ENCODE measurements around the gene PPP2R2D.
"Not testable (repeated sequence)": the region's sequence is repeated elsewhere in the genome, so short reads cannot be mapped to it uniquely, and the experiment has no call there.

Gene PPP2R2D

DNA sequence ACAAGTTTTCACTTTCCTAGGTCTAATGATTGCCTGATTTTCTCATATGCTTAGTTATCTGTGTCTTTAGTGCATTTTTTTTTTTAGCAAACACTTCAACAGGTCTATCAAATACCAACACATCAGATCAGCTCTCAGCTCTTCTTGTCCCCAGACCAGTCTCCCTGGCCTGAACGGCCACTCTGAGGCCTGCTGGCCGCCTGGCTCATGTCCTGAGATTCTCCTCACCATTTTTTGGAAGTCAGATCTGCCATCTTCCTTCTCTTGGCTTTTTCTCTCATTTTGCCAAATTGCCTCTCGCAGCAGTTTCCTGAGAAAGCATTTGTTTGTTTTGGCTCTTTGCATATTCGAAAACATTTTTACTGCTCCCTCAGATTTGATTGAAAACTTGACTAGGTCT lies 29.3 kb downstream of the PPP2R2D start:
- DNase-seq, result no peak

DNA sequence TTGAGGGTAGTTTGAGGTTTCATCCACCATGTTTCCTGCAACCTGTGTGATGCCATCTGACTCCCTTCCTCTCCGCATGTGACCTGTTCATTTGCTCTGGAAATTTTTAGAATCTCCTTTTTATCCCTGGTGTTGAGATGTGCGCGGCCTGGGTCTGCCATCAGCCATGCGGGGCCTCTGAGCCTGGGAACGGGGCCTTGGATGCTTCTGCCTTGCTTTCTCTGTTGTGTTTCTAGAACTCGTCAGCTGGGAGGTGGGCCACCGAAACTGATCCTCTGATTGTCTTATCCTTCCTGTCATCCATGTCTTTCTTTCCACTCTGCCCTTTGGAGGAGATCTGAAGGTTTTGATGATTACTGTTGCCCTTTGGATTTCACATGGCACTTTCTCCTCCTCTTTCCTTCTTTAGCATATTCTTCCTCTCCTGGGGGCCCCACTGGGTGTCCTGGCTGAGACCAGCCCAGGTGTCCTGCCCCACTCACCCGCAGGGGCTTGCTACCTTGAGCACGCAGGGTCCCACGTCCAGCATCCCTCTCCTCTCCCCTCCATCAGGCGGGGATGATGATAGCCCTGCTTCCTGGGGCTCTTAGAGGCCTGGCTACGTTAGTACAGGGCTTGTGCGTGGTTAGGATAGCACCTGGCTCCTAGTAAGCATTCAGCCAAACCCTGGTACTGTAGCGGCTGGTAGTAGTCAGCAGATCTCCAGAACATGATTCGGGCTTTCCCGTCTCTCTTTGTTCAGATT lies 29.9 kb downstream of the PPP2R2D start:
- DNase-seq, result no peak

DNA sequence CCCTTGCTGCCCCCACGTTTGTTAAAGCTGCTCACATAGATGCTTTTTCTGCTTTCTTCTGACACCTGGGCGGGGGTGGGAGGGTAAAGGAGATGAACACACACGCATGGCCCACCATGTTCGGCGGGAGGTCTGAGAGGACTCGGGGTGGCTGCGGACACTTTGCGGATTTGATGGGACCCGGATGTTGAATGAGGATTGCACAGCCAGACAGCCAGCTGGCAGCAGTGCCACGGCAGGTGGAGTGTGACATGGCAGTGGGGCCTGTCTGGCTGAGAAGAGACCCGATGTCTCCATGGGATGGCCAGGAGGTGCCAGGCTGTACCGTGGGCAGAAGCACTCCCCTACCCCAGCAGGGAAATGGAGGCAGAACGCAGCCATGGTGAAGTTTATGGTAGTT lies 31.2 kb downstream of the PPP2R2D start:
- DNase-seq, result no peak

DNA sequence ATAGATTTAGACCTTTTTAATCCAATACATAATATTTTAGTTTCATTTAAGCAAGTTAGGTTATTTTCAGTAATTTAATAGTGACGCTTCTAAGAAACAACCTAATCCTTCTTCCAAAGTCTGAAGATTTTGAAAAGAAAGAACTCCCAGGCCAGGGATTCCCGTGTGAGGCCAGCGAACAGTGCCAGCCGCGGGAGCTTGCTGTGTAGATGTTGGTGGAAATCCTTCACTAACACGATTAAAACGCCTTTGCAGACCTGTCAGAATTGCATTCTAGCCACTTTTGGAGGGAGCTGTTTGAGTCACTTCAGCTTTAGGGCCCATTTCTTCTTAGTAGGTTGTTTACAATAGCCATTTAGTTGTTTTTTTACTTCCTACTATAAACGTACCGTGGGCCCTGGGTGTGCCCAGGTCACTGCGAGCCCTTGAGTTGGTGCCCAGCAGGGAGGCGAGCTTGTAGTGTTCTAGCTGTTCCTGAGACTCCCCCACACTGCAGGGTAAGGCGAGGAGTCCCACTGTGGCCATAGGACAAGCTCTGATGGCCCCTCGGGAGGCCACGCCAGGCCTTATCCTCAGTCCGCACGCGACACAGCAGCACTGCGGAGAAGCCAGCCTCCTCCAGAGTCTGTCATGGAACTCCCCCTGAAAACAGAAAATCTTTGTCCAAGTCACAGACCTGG lies 32.3 kb downstream of the PPP2R2D start:
- DNase-seq, result no peak

DNA sequence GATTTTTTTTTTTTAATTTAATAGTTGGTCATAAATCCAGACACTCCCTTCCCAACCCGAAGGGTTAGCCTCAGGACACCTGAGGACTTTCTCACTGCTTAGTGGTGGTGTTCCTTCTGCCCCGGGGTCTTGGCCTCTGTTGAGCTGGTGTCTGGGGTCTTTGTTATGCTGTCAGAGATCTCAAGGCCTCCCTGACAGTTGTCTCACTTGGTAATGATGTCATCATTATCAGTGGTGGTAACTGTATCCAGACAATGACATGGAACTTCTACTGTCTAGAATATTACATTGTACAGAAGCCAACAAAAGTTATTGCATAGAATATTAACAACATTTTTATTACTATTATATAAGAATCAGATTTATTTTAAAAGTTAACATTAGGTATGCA lies 32.9 kb downstream of the PPP2R2D start:
- DNase-seq, result no peak

DNA sequence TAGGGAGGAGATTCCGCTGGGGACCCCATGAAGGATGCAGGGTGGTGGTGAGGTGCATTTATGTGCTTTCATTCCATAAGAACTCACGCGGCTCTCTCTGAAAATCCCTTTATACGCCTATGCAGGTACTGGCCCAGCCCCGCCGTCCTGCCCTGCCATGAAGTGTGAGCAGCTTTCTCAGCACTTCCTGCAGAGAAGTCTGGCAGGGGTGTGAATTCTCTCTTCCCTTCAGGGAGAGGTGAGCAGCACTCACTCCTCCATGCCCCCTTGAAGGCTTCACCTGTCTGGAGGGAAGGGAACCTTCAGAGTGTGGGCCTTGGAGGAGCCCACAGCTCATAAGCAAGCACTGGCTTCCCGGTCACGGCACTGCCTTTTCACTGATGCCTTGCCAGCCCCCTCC lies 34.0 kb downstream of the PPP2R2D start:
- DNase-seq, result no peak

DNA sequence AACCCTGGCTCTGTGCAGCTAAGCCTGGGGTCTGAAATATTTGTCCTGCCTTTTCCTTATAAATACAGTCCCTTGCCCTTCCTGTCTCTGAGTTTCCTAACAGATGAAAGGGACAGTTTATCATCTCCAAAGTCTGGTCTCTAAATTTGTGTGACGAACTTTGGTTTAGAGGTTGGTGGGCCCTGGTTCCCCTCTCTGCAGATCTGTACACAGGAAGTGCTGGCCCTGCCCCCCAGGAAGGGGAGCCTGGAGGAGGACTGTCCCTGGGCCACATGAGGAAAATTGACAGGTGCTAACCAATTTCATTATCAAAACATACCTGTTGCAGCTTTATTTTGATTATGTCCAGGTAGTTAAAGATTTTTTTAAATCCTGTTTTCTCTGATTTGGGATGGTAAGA lies 34.5 kb downstream of the PPP2R2D start:
- DNase-seq, result no peak

DNA sequence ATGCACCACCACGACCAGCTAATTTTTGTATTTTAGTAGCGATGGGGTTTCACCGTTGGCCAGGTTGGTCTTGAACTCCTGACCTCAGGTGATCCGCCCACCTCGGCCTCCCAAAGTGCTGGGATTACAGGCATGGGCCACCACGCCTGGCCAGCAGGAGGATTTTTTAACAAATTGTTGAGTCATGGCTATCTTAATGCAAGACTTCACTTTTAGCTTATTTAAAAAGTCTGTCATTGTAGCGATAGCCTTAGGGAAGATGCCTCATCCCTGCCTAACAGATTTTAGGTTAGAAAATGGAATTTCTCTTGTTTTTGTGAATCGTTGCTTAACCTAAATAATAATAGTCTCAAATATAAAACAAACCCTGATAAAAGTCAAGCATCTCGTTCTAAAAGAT lies 35.5 kb downstream of the PPP2R2D start:
- no peak for DNase-seq

DNA sequence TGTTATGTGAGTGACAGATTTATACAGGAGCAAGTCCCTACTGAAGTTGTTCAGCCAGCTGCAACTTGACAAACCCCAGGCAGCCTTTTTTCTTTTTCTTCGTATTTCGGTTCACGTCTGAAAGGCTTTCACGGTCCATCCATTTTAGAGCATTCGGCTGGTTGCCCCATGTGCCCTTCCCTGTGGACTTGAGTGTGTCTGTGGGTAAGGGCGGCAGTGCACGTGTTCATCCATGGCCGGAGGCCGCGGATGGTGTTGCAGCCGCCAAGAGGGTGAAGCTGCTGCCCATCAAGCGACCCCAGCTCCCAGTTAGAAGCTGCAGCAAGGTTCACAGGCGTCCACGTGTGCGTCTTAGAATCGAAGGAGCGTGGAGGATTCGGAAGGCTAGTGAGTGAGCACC lies 35.9 kb downstream of the PPP2R2D start:
- DNase-seq, result no peak

DNA sequence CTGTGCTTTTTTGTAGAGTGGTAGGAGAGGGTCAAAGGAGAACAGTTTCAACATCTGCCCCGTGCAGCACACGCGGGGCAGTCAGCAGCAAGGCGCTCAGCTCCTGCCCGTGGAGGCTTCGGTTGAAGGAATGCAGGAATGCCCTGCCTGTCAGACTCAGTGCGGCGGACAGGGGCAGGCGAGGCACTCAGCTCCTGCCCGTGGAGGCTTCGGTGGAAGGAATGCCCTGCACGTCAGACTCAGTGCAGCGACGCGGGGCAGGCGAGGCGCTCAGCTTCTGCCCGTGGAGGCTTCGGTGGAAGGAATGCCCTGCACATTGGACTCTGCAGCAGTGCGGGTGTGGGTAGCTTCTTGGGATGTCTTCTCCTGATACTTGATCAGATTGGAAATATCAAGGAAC lies 37.0 kb downstream of the PPP2R2D start:
- no peak for DNase-seq

DNA sequence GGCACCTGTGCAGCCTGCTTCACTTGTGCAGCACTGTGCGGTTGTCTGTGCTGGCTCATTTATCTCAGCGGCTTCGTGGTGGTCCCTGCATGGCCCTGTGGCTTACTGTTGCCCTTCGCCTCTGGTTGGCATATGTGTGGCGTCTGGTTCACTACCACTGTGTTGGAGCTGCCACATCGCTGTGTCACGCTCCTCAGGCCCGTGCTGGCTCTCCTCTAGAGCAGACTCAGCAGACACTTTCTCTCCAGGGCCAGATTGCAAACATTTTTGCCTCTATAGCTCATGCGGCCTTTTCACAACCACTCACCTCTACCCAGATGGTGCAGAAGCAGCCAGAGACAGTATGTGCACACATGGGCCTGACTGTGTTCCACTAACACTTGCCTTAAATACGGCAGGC lies 37.9 kb downstream of the PPP2R2D start:
- no peak for DNase-seq

DNA sequence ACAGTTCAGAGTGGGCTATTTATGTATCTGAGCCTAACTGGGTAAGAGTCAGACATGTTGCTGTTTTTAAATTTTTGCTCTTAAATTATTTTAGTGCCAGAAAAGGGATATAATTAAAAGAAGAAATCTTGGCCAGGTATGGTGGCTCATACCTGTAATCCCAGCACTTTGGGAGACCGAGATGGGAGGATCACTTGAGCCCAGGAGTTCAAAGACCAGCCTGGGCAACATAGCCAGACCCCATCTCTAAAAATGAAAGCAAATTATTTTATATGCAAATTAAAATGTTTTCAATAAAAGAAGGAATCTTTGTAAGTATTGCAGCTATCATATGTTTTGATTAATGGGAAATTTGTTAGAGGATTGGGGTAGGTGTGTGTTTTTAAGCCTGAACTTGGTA lies 41.6 kb downstream of the PPP2R2D start:
- DNase-seq, result no peak

DNA sequence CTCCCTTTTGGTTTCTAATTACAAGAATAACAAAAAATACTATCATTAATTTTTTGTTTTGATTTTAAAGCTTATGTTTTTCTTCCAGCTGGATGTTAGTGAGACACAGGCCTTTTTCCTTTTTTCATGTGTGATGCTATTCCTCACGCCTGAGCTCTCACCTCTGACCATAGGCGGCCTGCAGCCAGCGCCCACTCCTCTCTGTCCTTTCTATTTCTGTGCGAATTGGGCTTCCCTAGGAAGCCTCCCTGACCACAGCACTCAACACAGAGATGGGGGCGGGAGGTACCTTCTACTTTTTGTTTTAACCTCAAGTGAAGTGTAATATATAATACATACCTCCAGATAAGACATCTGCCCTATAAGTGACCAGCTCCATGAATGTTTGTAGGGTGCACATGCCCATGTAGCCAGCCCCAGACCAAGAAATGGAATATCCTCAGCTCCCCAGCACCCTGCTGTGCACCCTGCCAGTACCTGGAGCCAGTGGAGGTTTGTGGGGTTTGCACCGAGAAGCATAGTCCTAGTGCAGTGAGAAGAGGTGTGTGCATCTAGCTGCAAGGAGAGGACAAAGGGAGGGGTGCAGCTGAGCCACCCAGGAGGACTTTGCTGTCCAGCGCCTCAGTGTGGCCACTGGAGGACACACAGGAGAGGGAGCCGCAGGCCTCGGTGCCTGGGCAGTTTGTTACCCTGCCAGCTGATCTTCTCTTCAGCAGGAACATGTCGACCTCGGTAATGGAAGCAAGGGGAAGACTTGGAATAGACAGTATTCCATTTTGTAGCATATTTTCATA lies 42.4 kb downstream of the PPP2R2D start:
- no peak for DNase-seq

DNA sequence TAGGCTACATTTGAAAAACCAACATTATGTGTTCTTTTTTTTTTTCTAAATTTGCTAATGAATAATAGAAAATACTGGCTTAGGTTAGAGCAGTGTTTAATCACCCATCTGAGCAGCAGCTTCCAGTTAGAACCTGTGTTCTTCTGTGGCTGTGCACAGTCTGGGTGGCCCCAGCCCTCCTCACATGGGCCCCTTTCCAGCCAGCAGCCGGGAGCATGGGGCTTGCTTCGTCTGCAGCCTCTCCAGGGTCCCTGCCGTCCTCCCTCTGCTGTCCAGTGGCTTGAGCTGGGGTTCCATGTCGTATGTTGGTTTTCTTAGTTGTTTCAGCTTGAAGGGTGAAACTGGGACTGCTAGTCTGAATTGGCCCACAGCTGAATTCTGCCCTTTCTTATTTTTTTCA lies 43.6 kb downstream of the PPP2R2D start:
- no peak for DNase-seq

DNA sequence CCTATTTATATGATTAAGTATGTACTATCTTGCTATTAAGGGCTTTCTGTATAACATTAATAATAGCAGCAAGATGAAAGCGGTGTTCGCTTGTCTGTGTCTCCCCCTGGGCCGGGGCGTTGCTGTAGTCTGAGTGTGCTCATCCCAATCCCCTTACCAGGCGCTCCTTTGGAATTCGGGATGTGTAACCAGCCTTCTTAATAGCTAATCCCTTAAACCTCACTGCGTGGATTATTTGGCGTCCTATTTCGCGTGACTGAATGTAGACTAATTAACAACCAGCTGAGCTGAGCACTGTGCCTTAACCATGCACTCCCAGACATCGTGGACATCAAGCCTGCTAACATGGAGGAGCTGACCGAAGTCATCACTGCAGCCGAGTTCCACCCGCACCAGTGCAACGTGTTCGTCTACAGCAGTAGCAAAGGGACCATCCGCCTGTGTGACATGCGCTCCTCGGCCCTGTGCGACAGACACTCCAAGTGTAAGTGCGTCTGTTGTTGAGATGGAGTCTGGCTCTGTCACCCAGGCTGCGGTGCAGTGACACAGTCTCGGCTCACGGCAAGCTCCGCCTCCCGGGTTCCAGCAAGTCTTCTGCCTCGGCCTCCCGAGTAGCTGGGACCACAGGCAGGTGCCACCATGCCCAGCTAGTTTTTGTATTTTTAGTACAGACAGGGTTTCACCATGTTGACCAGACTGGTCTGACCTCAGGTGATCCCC lies 44.3 kb downstream of the PPP2R2D start:
- DNase-seq, result no peak

DNA sequence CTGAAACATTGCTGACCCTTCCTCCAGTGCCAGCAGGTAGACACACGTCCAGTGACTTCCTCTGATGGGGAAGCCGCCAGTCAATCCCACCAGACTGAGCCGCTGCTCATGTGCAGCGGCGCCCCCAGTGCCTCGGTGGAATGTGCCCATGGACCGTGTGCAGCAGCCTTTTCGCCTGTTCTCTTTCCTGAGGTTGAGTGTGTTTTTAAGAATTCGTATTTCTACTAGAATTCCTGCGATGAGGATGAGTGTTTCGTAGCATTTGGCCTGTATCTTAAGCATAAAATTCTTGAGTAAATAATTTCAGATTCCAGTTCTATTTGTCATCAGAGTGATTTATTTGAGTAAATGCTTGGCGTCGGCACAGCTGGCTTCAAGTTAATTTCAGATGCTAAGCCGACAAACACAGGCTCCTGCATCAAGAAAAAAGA lies 45.5 kb downstream of the PPP2R2D start:
- DNase-seq, result no peak

DNA sequence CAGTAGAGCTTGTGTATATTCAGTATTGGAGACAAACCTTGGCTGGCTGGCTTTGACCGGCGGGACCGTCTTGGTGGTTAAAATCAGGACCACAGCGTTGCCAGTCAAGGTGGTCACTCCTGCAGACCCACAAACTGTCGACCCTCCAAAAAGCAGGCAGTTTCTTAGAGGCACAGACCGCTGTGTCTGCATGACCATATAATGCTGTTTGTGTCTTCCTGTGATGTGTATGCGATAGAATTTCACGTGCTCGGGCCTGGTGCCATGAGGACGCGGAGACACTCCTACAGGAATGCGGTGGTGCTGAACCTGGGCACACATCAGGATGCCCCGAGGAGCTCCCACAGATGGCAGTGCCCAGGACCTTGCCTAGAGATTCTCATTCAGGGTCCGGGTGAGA lies 46.1 kb downstream of the PPP2R2D start:
- DNase-seq, result no peak

DNA sequence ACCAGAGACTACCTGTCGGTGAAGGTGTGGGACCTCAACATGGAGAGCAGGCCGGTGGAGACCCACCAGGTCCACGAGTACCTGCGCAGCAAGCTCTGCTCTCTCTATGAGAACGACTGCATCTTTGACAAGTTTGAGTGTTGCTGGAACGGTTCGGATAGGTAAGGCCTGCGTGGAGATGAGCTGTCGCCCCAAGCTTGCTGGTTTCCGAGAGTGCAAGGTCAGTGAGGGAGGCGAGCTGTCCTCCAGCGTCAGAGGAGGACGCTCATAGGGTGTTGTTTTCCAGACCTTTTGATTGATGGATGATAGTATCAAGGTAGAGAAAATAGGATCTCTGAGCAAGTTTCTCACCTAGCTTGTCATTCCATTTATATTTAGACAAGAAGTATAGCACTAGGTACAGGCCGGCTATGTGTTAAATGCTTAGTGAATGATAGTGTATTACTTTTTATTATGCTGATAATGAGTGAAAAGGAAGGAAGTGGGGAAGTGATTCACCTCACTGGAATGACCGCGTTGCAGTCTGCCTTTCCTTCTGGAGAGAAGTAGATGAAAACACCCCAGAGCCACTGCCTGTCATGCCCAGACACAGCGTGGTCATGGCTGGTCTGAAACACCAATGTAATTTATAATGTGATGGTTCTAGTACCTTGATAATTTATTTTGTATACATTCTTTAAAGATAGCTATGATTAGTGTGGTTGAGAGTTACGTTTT lies 47.0 kb downstream of the PPP2R2D start:
- no peak for DNase-seq

DNA sequence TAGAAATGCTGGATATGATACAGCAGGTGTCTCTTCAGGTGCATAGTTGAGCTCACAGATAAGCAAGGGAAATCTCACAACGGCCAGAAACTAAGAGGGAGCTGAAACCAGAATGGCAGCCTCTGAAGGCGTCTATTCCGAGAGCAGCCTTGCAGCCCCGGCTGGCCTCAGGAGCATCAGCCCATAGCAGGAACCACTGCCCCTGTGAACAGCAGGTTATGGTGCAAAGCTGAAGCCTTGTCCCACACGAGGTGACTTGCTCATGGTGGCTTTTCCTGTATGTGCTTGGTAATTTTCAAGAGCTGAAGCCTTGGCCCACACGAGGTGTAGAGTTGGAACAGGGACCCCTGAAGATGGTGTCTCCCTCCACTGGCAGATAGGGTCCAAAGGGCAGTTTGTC lies 47.7 kb downstream of the PPP2R2D start:
- DNase-seq, result no peak

DNA sequence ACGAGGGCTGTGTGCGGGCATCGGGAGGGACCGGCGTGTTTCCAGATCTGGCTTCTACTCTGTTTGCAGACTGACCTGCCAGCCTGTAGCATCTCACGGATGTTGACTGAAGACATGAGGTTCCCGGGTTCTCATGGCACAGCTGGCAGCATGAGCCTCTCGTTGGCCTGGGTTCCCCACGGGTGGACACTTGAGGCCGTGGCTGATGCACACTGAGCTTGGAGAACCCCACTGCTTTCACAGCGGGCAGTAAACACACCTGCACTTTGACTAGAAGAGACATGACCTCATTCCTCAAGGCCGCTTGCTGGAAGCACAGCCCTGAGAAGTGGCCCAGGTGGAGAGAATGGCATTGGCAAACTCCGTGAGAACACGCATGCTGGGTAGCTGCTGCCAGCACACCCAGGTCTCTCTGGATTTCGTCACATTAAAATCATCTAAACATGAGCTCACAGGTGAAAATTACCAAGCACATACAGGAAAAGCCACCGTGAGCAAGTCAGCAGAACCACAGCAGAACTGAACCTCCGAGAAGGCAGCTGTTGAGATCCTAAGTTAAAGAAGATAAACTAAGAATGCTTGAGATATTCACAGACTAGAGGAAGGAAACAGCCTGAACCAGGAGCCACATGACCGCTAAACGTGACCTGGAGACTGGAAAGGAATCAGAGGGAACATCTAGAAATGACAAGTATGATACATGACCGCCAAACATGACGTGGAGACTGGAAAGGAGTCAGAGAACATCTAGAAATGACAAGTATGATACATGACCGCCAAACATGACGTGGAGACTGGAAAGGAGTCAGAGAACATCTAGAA lies 48.4 kb downstream of the PPP2R2D start:
- no peak for DNase-seq

DNA sequence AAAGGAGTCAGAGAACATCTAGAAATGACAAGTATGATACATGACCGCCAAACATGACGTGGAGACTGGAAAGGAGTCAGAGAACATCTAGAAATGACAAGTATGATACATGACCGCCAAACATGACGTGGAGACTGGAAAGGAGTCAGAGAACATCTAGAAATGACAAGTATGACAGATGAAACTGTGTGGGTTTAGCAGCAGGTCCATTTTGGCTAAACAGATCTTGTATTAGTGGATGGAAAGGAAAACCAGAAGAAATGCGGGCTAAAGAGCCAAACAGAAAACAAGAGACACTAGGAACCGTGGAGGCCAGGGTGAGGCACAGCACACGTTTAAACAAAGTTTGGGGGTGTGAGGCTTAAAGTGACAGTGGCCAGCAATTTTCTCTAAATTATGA lies 49.1 kb downstream of the PPP2R2D start:
- DNase-seq, result not testable (repeated sequence)

Measured in NCI-H1930 (cell line).